Esophagus squamous epithelium (tissue), 4 donors: ENCODE measurements around the gene C5orf52.

ENCODE experiments used
- POLR2A ChIP-seq, 4 donors: fragments of 450-650 bp; IDR thresholded peaks; one replicate each; pipeline ENCODE4 v1.6.1; 2017; ENCODE audit warnings: antibody characterized with exemption in 4 of 4, mild to moderate bottlenecking in 4 of 4, moderate library complexity in 3 of 4
- TF ChIP-seq, protein P1 (sequence below), 6 experiments: fragments of 450-650 bp in 4 of 6; fragments of 200-600 bp in 2 of 6; sonication (generic) in 2 of 6; IDR thresholded peaks; one replicate each; pipeline ENCODE4 v1.5.1; 2016 to 2019; ENCODE audit warnings: antibody characterized with exemption in 6 of 6, mild to moderate bottlenecking in 4 of 6, moderate library complexity in 4 of 6

DNA sequence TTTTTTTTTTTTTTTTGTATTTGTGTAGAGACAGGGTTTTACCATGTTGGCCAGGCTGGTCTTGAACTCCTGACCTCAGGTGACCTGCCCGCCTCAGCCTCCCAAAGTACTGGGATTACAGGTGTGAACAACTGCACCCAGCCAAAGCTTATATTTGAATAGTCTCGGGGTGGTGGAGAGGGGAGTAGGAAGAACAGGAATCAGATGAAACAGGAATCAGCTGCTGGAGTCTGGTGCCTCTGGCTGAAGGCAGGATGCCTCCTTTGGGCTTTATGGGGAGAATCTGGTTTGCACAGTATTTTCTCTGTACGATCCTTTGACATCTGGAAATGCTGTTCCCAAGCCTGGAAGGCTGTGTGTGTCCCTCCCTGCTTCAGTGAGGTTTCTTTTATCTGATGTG, 10.9 kb downstream of the C5orf52 start:
- no peak for TF ChIP-seq POLR2A (IDR thresholded peaks at IDR 0.05)
- TF ChIP-seq, protein P1, sequence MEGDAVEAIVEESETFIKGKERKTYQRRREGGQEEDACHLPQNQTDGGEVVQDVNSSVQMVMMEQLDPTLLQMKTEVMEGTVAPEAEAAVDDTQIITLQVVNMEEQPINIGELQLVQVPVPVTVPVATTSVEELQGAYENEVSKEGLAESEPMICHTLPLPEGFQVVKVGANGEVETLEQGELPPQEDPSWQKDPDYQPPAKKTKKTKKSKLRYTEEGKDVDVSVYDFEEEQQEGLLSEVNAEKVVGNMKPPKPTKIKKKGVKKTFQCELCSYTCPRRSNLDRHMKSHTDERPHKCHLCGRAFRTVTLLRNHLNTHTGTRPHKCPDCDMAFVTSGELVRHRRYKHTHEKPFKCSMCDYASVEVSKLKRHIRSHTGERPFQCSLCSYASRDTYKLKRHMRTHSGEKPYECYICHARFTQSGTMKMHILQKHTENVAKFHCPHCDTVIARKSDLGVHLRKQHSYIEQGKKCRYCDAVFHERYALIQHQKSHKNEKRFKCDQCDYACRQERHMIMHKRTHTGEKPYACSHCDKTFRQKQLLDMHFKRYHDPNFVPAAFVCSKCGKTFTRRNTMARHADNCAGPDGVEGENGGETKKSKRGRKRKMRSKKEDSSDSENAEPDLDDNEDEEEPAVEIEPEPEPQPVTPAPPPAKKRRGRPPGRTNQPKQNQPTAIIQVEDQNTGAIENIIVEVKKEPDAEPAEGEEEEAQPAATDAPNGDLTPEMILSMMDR (IDR thresholded peaks at IDR 0.05) = no peak
